ENCODE results near the gene GABBR1.

GRCh38 chr6:29627755-29628418 is 5.1 kb downstream of the GABBR1 start:
- TF ChIP-seq CTCF (optimal IDR thresholded peaks at IDR 0.05 in 1 of 3, IDR thresholded peaks at IDR 0.05 in 1 of 3, conservative IDR thresholded peaks at IDR 0.05 in 1 of 3; ENCODE audit: extremely low read depth in 1 of 3, insufficient read depth in 2 of 3, low read length in 3 of 3) (no peak), EZH2 (IDR thresholded peaks at IDR 0.05; ENCODE audit: low read length) (no peak)

All from keratinocyte (primary cell).